Fibroblast of skin of right biceps (primary cell): ENCODE results near the gene DMWD.
"Not testable (repeated sequence)": the region's sequence is repeated elsewhere in the genome, so short reads cannot be mapped to it uniquely, and the experiment has no call there.

ENCODE experiments used
- DNase-seq: peaks from one replicate; pipeline ENCODE4 v3.0.0-alpha.2; 2013

Gene DMWD

GRCh38 chr19:45815481-45816216 lies 23.0 kb upstream of the DMWD start:
- DNase-seq: no peak

GRCh38 chr19:45814851-45815480 lies 22.3 kb upstream of the DMWD start, which contains the start of gene RSPH6A:
TSS of gene RSPH6A (minus strand) at chr19:45815308. CDS start at chr19:45815176, 132 bp downstream.
- DNase-seq: no peak

DNA sequence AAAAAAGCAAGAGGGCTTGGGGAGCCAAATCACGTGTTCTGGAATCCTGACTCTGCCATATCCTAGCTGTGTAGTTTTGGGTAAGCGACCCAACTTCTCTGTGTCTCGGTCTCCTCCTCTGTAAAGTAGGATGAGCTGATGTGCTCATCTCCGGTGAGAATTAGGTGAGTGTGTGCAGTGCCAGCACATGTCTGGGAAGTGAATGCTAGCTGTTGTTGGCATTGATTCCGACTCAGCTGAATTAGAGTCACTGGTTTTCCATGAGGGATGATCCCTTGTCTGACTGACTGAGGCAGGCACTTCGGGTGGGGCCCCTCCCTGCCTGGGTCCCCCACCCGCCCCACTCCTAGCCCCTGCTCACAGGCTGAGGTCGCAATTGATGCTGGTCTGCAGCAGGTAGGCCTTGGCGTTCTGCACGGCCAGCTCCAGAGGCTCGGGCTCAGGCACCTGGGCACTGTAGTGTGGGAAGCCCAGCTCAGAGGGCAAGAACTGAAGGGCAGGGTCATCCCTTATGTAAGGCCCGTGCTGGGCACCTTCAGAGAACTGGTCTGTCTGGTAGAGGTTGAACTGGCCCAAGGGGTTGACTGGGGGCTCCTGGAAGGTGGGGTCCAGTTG lies 21.6 kb upstream of the DMWD start:
- DNase-seq: no peak

GRCh38 chr19:45812297-45812696 lies 19.7 kb upstream of the DMWD start:
- no peak for DNase-seq

- DNase-seq: peak; percentile 88
Observed at GRCh38 chr19:45809643-45810159, 17.1 kb upstream of the DMWD start.

- DNase-seq: no peak
Observed at GRCh38 chr19:45805719-45806118, 13.1 kb upstream of the DMWD start.

GRCh38 chr19:45804959-45805230 lies 12.2 kb upstream of the DMWD start:
- no peak for DNase-seq

GRCh38 chr19:45804140-45804958 lies 11.7 kb upstream of the DMWD start:
- DNase-seq: no peak

DNA sequence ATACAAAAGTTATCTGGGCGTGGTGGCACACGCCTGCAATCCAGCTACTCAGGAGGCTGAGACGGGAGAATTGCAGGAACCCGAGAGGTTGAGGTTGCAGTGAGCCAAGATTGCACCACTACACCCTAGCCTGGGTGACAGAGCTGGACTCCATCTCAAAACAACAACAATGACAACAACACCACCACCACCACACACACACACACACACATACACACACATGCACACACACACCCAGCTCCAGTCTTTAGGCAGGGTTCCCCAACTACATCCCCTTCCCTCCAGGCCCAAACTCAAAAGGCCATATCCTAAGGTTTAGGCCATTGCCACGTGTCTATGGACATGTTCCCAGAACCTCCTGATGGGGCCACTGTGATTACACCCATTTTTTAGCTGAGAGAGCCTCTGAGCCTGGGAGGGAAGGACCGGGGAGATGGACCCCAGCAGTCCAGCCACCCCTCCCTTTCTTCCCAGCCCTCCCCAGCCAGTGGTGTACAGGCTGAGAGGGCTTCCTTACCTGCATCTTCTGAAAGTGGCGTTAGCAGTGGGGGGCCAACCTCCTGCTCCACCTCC lies 9.0 kb upstream of the DMWD start:
- no peak for DNase-seq

- DNase-seq: peak; percentile 72
Observed at GRCh38 chr19:45800070-45800553, 7.5 kb upstream of the DMWD start.

DNA sequence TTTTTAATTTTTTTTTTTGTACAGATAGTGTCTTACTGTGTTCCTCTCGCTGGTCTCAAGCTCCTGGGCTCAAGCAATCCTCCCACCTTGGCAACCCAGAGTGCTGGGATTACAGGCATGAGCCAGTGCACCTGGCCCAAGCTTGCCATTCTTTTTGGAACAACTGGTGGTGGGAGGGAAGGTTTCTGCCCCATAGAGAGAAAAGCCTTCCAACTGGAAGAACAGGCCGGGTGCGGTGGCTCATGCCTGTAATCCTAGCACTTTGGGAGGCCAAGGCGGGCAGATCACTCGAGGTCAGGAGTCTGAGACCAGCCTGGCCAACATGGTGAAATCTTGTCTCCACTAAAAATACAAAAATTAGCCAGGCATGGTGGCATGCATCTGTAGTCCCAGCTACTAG lies 6.9 kb upstream of the DMWD start:
- not testable (repeated sequence) for DNase-seq

DNA sequence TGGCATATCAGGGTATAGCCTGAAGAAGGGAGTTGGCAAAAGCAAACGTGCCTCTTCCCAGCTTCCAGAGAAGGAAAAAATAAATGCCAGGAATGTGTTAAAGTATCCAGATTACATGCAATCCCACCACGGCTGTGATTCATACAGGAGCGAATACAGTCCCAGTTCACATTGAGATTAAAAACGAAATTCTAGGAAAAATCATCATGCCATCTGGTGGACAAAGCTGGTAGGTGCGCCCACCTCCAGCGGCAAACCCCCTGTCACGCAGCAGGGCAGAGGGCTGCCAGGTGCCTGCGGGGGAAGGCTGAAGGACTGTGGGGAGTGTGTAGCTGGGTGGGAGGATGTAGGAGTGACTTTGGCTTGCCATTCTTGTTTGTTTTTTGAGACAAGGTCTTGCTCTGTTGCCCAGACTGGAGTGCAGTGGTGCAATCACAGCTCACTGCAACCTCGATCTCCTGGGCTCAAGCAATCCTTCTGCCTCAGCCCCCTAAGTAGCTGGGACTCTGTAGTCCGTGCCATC lies 6.4 kb upstream of the DMWD start:
- peak; percentile 89 for DNase-seq

- no peak for DNase-seq
Observed at GRCh38 chr19:45794627-45795026, 2.0 kb upstream of the DMWD start.

GRCh38 chr19:45793876-45794275 lies 1.2 kb upstream of the DMWD start:
- no peak for DNase-seq

- no peak for DNase-seq
Observed at GRCh38 chr19:45793178-45793564, 526 bp upstream of the DMWD start.

- no peak for DNase-seq
Observed at GRCh38 chr19:45791744-45792469, 738 bp downstream of the DMWD start.

DNA sequence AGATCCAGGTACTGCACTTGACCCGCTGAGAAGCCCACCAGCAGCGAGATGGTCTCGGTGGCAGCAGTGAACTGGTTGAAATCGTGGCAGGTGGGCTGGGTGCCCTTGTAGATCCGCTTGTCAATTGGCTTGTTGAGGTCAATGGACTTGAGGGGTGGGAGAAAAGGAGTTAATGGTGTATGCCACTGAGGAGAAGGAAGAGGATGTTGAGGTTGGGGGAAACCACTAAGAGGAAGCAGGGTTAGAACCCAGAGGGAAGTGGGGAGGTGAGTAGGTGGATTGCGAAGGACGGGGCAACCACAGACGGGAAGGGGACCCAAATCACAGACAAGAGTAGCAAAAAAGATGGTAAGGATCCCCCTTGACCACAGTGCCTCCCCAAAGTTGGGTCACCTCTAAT lies 1.7 kb downstream of the DMWD start:
- no peak for DNase-seq

GRCh38 chr19:45789035-45789786 lies 3.4 kb downstream of the DMWD start:
- DNase-seq: no peak

DNA sequence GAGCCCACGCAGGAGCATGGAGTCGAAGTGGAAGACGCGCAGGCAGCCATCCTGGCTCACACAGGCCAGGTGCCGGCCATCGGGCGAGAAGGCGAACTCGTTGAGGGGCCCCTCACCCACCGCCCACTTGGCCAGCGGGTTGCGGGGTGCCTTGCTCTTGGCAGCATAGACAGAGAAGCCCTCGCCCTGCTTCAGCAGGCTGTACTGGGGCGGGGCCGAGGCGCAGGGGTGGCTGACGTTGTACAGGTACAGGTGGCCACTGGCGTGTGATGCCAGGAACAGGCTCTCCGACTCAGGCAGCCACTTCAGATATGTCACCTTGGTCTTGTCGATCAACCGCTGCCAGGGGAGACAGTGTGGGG lies 6.1 kb downstream of the DMWD start:
- no peak for DNase-seq

GRCh38 chr19:45785781-45786532 lies 6.7 kb downstream of the DMWD start:
- no peak for DNase-seq
